HEK293T (cell line): ENCODE results near the gene FAM124B.

ENCODE experiments used
- CTCF ChIA-PET: fragments of 350-600 bp; formaldehyde crosslinking; extraction: SDS; loops from one replicate; lab custom pipeline; 2021; ENCODE audit warnings: antibody characterized with exemption, inconsistent platforms; lab: Yijun Ruan, JAX
- POLR2A ChIA-PET: fragments of 350-600 bp; formaldehyde crosslinking; extraction: SDS; loops from one replicate; lab custom pipeline; 2020; ENCODE audit warnings: antibody characterized with exemption, inconsistent platforms; lab: Yijun Ruan, JAX
- DNase-seq: peaks from one replicate; pipeline ENCODE4 v3.0.0; 2012; ENCODE audit warnings: mixed read lengths; ENCODE audit errors: extremely low spot score
- ARNT ChIP-seq: fragments of 450-650 bp; IDR thresholded peaks from 2 replicates; pipeline ENCODE4 v1.6.1; 2017; ENCODE audit warnings: mild to moderate bottlenecking
- BHLHE40 ChIP-seq: fragments of 450-650 bp; IDR thresholded peaks from 2 replicates; pipeline ENCODE4 v1.6.1; 2016; ENCODE audit warnings: mild to moderate bottlenecking, moderate library complexity, borderline replicate concordance
- CTBP1 ChIP-seq: fragments of 450-650 bp; IDR thresholded peaks from 2 replicates; pipeline ENCODE4 v1.6.1; 2016; ENCODE audit warnings: borderline replicate concordance
- ELF4 ChIP-seq: fragments of 450-650 bp; IDR thresholded peaks from 2 replicates; pipeline ENCODE4 v1.6.1; 2017; ENCODE audit warnings: antibody characterized with exemption
- FOXA1 ChIP-seq: fragments of 450-650 bp; IDR thresholded peaks from 2 replicates; pipeline ENCODE4 v1.6.1; 2016; ENCODE audit warnings: mild to moderate bottlenecking
- FOXK2 ChIP-seq: fragments of 450-650 bp; IDR thresholded peaks from 2 replicates; pipeline ENCODE4 v1.6.1; 2016; ENCODE audit warnings: mild to moderate bottlenecking
- FOXM1 ChIP-seq: fragments of 450-650 bp; IDR thresholded peaks from 2 replicates; pipeline ENCODE4 v1.6.1; 2017; ENCODE audit warnings: mild to moderate bottlenecking, borderline replicate concordance
- HDGF ChIP-seq: fragments of 450-650 bp; IDR thresholded peaks from 2 replicates; pipeline ENCODE4 v1.6.1; 2017; ENCODE audit warnings: antibody characterized with exemption, borderline replicate concordance
- L3MBTL2 ChIP-seq: fragments of 450-650 bp; conservative IDR thresholded peaks from 2 replicates; pipeline ENCODE4 v1.6.1; 2016; ENCODE audit warnings: mild to moderate bottlenecking
- LEF1 ChIP-seq: fragments of 450-650 bp; IDR thresholded peaks from 2 replicates; pipeline ENCODE4 v1.6.1; 2017; ENCODE audit warnings: mild to moderate bottlenecking, borderline replicate concordance
- NFRKB ChIP-seq: fragments of 450-650 bp; IDR thresholded peaks from 2 replicates; pipeline ENCODE4 v1.6.1; 2016; ENCODE audit warnings: mild to moderate bottlenecking, moderate library complexity
- SP1 ChIP-seq: fragments of 450-650 bp; IDR thresholded peaks from 2 replicates; pipeline ENCODE4 v1.6.1; 2017
- SUZ12 ChIP-seq: fragments of 450-650 bp; IDR thresholded peaks from 2 replicates; pipeline ENCODE4 v1.6.1; 2016; ENCODE audit warnings: mild to moderate bottlenecking
- TARDBP ChIP-seq: fragments of 450-650 bp; IDR thresholded peaks from 2 replicates; pipeline ENCODE4 v1.6.1; 2016
- ZNF384 ChIP-seq: fragments of 450-650 bp; IDR thresholded peaks from 2 replicates; pipeline ENCODE4 v1.6.1; 2016
- TF ChIP-seq, protein P1 (sequence below): fragments of 450-650 bp; IDR thresholded peaks from 2 replicates; pipeline ENCODE4 v1.6.1; 2016

Gene FAM124B

DNA sequence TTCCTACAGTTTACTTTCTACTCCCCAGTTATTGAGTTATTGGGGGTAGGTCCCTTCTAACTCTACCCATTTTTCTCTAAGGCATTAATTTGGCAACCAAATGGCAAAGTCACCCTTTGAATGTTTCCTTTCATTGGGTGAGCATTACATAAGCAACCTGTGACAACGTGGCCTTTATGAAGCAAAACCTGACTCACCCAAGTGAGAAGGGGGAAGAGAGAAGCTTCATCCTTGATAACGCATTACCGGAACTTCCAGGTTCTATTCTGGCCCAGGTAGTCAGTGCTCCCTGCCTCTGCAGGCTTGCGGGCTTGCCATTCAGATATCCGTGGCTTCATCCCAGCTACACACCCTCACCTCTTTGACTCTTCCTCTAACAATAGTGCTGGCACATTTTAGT, 39.1 kb upstream of the FAM124B start:
- POLR2A ChIA-PET, result no interaction called here
- no peak for DNase-seq
- CTCF ChIA-PET, result no interaction called here

DNA sequence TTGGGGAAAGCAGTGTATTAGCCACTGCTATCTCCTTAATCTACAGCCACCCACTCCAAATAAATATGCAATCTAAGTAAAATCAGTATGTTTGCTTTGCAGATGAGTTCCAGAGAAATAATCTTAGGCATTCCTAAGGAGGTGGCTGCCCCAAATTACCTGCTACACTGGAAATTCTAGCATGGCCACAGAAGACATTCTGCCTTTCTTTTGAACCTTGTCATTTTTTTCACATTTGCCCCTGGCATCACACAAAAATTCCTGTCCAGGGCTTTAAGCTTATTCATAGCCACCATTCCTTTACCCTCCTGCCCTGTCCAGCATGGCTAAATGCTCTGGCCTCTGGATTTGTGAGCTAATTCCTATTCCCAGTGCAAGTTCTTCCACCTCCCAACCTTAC, 36.8 kb upstream of the FAM124B start:
- POLR2A ChIA-PET, result no interaction called here
- CTCF ChIA-PET, result no interaction called here
- TF ChIP-seq CTBP1, result no peak
- TF ChIP-seq LEF1, result no peak
- no peak for TF ChIP-seq ELF4
- TF ChIP-seq HDGF, result no peak
- DNase-seq, result no peak

More for the DNA sequence above, 39.1 kb upstream of the FAM124B start:
- TF ChIP-seq L3MBTL2 (no peak), HDGF (no peak), FOXK2 (no peak), ZNF384 (no peak), CTBP1 (no peak), ELF4 (no peak), LEF1 (no peak), TARDBP (no peak), BHLHE40 (no peak), SUZ12 (no peak), FOXM1 (no peak), ARNT (no peak), NFRKB (no peak), FOXA1 (no peak), SP1 (no peak)
- TF ChIP-seq, protein P1, sequence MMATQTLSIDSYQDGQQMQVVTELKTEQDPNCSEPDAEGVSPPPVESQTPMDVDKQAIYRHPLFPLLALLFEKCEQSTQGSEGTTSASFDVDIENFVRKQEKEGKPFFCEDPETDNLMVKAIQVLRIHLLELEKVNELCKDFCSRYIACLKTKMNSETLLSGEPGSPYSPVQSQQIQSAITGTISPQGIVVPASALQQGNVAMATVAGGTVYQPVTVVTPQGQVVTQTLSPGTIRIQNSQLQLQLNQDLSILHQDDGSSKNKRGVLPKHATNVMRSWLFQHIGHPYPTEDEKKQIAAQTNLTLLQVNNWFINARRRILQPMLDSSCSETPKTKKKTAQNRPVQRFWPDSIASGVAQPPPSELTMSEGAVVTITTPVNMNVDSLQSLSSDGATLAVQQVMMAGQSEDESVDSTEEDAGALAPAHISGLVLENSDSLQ, result no peak

DNA sequence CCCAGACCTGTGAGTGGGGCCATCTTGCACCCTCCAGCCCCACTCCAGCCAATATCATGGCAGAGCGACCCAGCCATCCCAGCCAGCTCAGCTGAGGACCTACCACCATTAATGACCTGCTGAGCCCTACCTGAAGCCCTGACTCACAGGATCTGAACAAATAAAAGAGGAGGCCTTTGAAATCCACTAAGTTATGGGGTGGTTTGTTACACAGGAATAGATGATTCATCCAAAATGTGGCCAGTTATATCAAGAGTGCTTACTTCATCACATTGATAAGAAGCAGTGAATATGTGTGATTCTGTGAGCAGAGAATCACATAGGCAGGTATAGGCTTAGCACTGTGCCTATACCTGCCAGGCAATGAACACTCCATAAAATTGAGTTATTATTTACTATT, 34.7 kb upstream of the FAM124B start:
- TF ChIP-seq ZNF384 (no peak), FOXK2 (no peak), SP1 (no peak), FOXM1 (no peak), HDGF (no peak), SUZ12 (no peak), FOXA1 (no peak), NFRKB (no peak), CTBP1 (no peak), ARNT (no peak), ELF4 (no peak), LEF1 (no peak), TARDBP (no peak), L3MBTL2 (no peak), BHLHE40 (no peak)
- TF ChIP-seq, protein P1, result no peak
- CTCF ChIA-PET, result no interaction called here
- DNase-seq, result no peak
- POLR2A ChIA-PET, result no interaction called here

DNA sequence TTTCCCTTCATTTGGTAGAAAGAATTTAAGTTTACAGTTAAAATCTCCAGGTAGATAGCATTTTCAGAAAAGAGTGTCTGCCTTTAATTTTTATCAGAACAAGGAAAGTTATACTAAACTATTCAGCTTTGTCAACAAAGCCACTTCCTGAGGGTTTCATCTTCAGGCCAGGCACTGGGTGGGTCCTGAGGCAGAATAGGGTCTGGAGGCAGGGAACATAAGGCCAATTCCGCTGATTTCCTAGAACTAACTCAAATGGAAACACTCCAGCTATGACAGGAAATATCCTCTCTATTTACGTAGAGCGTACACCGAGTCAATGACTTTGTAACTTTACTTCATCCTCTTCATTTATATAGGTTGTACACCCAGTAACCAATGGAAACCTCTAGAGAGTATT, 32.7 kb upstream of the FAM124B start:
- TF ChIP-seq, protein P1, result no peak
- TF ChIP-seq LEF1, result no peak
- no peak for TF ChIP-seq ARNT
- no peak for TF ChIP-seq ELF4
- TF ChIP-seq L3MBTL2, result no peak
- ChIA-PET POLR2A (no interaction called here), CTCF (no interaction called here)

DNA sequence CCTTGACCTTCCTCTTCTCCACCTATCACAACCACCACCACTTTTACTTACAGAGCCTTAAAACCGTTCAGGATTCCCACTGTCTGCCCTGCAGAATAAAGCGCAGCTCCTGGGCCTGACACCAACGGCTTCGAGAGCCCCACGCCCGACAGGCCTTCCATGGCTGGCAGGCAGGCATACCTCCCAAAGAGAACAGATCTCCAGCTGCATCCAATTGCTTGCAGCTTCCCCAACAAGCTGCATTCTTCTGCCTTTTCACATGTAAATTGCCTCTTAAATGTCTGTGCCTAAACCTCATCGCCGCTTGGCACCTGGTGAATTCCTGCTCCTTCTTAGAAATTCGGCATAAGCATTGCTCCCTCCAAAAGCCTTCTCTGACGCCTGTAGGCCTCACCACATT, 31.5 kb upstream of the FAM124B start:
- DNase-seq, result no peak
- CTCF ChIA-PET, result no interaction called here
- POLR2A ChIA-PET, result no interaction called here
- TF ChIP-seq FOXM1 (no peak), HDGF (no peak)

More for the DNA sequence above, 32.7 kb upstream of the FAM124B start:
- no peak for DNase-seq

DNA sequence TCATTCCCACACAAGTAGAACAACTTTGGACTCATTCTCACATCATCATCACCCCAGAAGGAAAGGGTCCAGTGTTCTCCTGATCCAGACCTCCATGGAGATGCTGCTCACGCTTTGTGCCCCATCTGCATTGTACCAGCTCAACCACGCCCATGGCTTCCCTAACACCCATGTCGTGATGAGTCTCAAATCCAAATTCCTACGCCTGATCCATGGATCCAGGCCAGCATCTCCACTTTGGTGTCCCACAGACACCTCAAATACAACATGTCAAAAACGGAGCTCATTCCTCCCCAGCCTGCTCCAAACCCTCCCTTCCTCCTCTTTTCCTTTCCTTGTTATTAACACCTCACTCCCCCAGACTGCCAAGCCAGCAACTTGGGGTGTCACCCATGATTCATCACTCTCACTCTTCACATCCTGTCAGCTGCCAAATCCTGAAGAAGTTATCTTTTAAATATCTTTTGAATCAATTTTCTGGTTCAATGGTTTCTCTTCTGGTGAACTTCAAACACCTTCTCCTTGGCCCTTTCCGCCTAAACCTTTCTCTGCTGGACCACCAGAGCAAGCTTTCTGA, 30.2 kb upstream of the FAM124B start:
- POLR2A ChIA-PET, result no interaction called here
- TF ChIP-seq LEF1, result no peak
- no peak for TF ChIP-seq FOXM1
- TF ChIP-seq, protein P1, result no peak
- TF ChIP-seq SP1, result no peak
- TF ChIP-seq SUZ12, result no peak
- no peak for TF ChIP-seq HDGF
- no peak for TF ChIP-seq TARDBP
- TF ChIP-seq BHLHE40, result no peak
- no peak for TF ChIP-seq FOXK2
- TF ChIP-seq NFRKB, result no peak
- no peak for TF ChIP-seq ELF4
- TF ChIP-seq ZNF384, result no peak
- TF ChIP-seq FOXA1, result no peak
- no peak for TF ChIP-seq ARNT
- no peak for DNase-seq
- CTCF ChIA-PET, result no interaction called here
